ENCODE data around the gene DNAJC3. TPM values are rescaled to one million over a fixed set of nuclear protein-coding genes. Genes with fewer than 3 reads are reported as not detected.
"Not testable (repeated sequence)": the region's sequence is repeated elsewhere in the genome, so short reads cannot be mapped to it uniquely, and the experiment has no call there.

The DNAJC3 gene
- total RNA-seq, 1 donor from 2014 or later = 18.3 TPM

DNA sequence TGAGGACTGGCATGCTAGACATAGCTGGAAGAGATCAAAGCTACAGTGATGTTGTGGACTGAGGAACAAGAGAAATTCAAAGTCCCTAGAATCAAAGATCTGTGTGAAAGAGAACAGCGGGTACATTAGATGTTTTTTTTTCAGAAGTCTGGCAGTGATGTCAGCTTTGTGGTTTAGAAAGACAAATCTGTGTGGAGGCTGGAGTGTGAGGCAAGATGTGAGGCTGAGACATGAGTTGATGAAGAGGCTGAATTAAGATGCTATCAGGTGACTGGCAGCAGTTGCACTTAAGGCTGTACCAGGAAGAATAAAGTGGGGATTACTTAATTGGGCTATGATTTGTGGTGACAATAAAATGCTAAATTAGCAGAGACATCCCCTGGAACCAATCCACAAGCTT, 46.5 kb downstream of the DNAJC3 start:
- no peak for DNase-seq (ENCODE audit: low read depth, low spot score)
- Mint-ChIP-seq H3K4me3 (no peak overlapping the region), H3K9me3 (no peaks in the 10 kb centered on the region), H3K36me3 (ENCODE audit: low read depth) (peaks cover 17% of the 10 kb centered on the region), H3K4me1 (no peaks in the 10 kb centered on the region), H3K27ac (ENCODE audit: unreplicated experiment) (no peak overlapping the region), H3K27me3 (ENCODE audit: low read depth) (no peaks in the 10 kb centered on the region)
- TF ChIP-seq CTCF (conservative IDR thresholded peaks at IDR 0.05) = no peak

GRCh38 chr13:95724252-95724651, 47.3 kb downstream of the DNAJC3 start:
- no peaks in the 10 kb centered on the region for H3K4me1 Mint-ChIP-seq
- H3K27ac Mint-ChIP-seq (ENCODE audit: unreplicated experiment) = no peak overlapping the region
- TF ChIP-seq CTCF (conservative IDR thresholded peaks at IDR 0.05) = no peak
- DNase-seq (ENCODE audit: low read depth, low spot score) = no peak
- no peaks in the 10 kb centered on the region for H3K9me3 Mint-ChIP-seq
- H3K36me3 Mint-ChIP-seq (ENCODE audit: low read depth) = peaks cover 20% of the 10 kb centered on the region
- no peak overlapping the region for H3K4me3 Mint-ChIP-seq
- H3K27me3 Mint-ChIP-seq (ENCODE audit: low read depth) = no peaks in the 10 kb centered on the region

DNA sequence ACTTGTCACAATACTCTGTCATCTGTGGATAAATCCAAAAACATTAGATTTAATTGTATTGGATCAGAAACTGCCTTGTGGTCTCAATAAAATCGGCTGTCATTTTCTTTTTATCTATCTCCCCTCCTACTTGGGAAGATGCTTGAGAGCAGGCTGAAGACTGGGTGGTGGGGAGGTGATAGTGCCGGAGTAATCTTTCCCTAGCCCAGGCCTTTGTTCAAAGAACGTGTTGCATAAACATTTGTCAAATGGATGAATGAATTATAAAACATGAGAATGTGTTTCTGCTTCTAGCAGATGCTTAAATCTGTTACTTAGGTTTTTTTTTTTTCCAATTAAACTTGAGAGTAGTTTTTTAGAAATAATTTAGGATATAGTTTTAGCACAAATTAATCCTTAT, 49.9 kb downstream of the DNAJC3 start:
- H3K27ac Mint-ChIP-seq (ENCODE audit: unreplicated experiment) = no peak overlapping the region
- no peak for TF ChIP-seq CTCF (conservative IDR thresholded peaks at IDR 0.05)

GRCh38 chr13:95728957-95729356, 52.0 kb downstream of the DNAJC3 start:
- H3K4me3 Mint-ChIP-seq = no peak overlapping the region
- H3K27ac Mint-ChIP-seq (ENCODE audit: unreplicated experiment) = no peak overlapping the region
- peaks cover 49% of the 10 kb centered on the region for H3K36me3 Mint-ChIP-seq (ENCODE audit: low read depth)
- H3K27me3 Mint-ChIP-seq (ENCODE audit: low read depth) = no peaks in the 10 kb centered on the region
- H3K4me1 Mint-ChIP-seq = no peaks in the 10 kb centered on the region
- no peak for DNase-seq (ENCODE audit: low read depth, low spot score)
- H3K9me3 Mint-ChIP-seq = peaks cover 25% of the 10 kb centered on the region
- TF ChIP-seq CTCF (conservative IDR thresholded peaks at IDR 0.05) = no peak

More for the DNA sequence above, 49.9 kb downstream of the DNAJC3 start:
- H3K4me1 Mint-ChIP-seq = no peaks in the 10 kb centered on the region
- peaks cover 39% of the 10 kb centered on the region for H3K36me3 Mint-ChIP-seq (ENCODE audit: low read depth)
- no peak for DNase-seq (ENCODE audit: low read depth, low spot score)
- no peaks in the 10 kb centered on the region for H3K27me3 Mint-ChIP-seq (ENCODE audit: low read depth)
- H3K4me3 Mint-ChIP-seq = no peak overlapping the region
- H3K9me3 Mint-ChIP-seq = peaks cover 16% of the 10 kb centered on the region

GRCh38 chr13:95734124-95734523, 57.2 kb downstream of the DNAJC3 start:
- H3K9me3 Mint-ChIP-seq = peaks cover 28% of the 10 kb centered on the region
- peaks cover 44% of the 10 kb centered on the region for H3K36me3 Mint-ChIP-seq (ENCODE audit: low read depth)
- no peak for TF ChIP-seq CTCF (conservative IDR thresholded peaks at IDR 0.05)
- no peaks in the 10 kb centered on the region for H3K4me1 Mint-ChIP-seq
- H3K27ac Mint-ChIP-seq (ENCODE audit: unreplicated experiment) = no peak overlapping the region
- H3K4me3 Mint-ChIP-seq = no peak overlapping the region
- no peak for DNase-seq (ENCODE audit: low read depth, low spot score)
- no peaks in the 10 kb centered on the region for H3K27me3 Mint-ChIP-seq (ENCODE audit: low read depth)

DNA sequence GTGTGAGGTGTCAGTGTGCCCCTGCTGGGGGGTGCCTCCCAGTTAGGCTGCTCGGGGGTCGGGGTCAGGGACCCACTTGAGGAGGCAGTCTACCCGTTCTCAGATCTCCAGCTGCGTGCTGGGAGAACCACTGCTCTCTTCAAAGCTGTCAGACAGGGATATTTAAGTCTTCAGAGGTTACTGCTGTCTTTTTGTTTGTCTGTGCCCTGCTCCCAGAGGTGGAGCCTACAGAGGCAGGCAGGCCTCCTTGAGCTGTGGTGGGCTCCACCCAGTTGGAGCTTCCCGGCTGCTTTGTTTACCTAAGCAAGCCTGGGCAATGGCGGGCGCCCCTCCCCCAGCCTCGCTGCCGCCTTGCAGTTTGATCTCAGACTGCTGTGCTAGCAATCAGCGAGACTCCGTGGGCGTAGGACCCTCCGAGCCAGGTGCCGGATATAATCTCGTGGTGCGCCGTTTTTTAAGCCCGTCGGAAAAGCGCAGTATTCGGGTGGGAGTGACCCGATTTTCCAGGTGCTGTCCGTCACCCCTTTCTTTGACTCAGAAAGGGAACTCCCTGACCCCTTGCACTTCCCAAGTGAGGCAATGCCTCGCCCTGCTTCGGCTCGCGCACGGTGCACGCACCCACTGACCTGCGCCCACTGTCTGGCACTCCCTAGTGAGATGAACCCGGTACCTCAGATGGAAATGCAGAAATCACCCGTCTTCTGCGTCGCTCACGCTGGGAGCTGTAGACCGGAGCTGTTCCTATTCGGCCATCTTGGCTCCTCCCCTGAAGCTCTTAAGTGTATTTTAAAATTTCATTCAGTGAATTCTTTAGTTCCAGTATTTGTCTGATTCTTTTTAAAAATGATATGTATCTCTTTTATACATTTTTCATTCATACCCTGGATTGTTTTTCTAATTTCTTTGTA, 63.4 kb downstream of the DNAJC3 start:
- Mint-ChIP-seq H3K27ac (ENCODE audit: unreplicated experiment) (peak overlapping the region; percentile 35), H3K4me1 (peaks cover 11% of the 10 kb centered on the region), H3K36me3 (ENCODE audit: low read depth) (peaks cover 13% of the 10 kb centered on the region), H3K4me3 (peak overlapping the region; percentile 84)
- H3K27me3 Mint-ChIP-seq (ENCODE audit: low read depth); DNase-seq (ENCODE audit: low read depth, low spot score); H3K9me3 Mint-ChIP-seq: not testable (repeated sequence)
